GM23248 (cell line): Measurements from ENCODE around the gene CTNNA2. TPM values are rescaled to one million over a fixed set of nuclear protein-coding genes. Genes with fewer than 3 reads are reported as not detected.

ENCODE experiments used
- DNase-seq: peaks from one replicate; pipeline ENCODE4 v3.0.0-alpha.2; 2015
- H2AFZ ChIP-seq: fragments of 200-600 bp; sonication (generic); 2 replicates; pipeline ENCODE4 v1.6.1; 2016; ENCODE audit warnings: antibody characterized with exemption
- H3F3A ChIP-seq: fragments of 200-600 bp; sonication (generic); 2 replicates; pipeline ENCODE4 v1.6.1; 2016; ENCODE audit warnings: mild to moderate bottlenecking, antibody characterized with exemption, mixed run types; ENCODE audit not compliant: insufficient read depth
- H3K27ac ChIP-seq: fragments of 200-600 bp; sonication (generic); 2 replicates; pipeline ENCODE4 v1.5.1; 2016; ENCODE audit warnings: mild to moderate bottlenecking
- H3K27me3 ChIP-seq: fragments of 200-600 bp; sonication (generic); replicated peaks from 2 replicates; pipeline ENCODE4 v1.6.1; 2016; ENCODE audit warnings: mild to moderate bottlenecking; ENCODE audit not compliant: insufficient read depth
- H3K36me3 ChIP-seq: fragments of 200-600 bp; sonication (generic); 2 replicates; pipeline ENCODE4 v1.6.1; 2016; ENCODE audit warnings: low read depth, mild to moderate bottlenecking
- H3K4me1 ChIP-seq: fragments of 200-600 bp; sonication (generic); 2 replicates; pipeline ENCODE4 v1.6.1; 2016; ENCODE audit warnings: mild to moderate bottlenecking; ENCODE audit not compliant: insufficient read depth
- H3K4me2 ChIP-seq: fragments of 200-600 bp; sonication (generic); one replicate; pipeline ENCODE4 v1.6.1; 2016; ENCODE audit warnings: mild to moderate bottlenecking; ENCODE audit not compliant: unreplicated experiment
- H3K4me3 ChIP-seq: fragments of 200-600 bp; sonication (generic); 2 replicates; pipeline ENCODE4 v1.5.1; 2016; ENCODE audit warnings: mild to moderate bottlenecking
- H3K79me2 ChIP-seq: fragments of 200-600 bp; sonication (generic); 2 replicates; pipeline ENCODE4 v1.6.1; 2016; ENCODE audit warnings: mild to moderate bottlenecking; ENCODE audit not compliant: insufficient read depth
- H3K9ac ChIP-seq: fragments of 200-600 bp; sonication (generic); 2 replicates; pipeline ENCODE4 v1.6.1; 2016; ENCODE audit warnings: mild to moderate bottlenecking
- H3K9me2 ChIP-seq: fragments of 200-600 bp; sonication (generic); 2 replicates; pipeline ENCODE4 v1.6.1; 2016; ENCODE audit warnings: mixed run types, mild to moderate bottlenecking, moderate library complexity; ENCODE audit not compliant: insufficient read depth
- H3K9me3 ChIP-seq: fragments of 200-600 bp; sonication (generic); one replicate; pipeline ENCODE4 v1.6.1; 2017; ENCODE audit warnings: low read depth
- H4K20me1 ChIP-seq: fragments of 200-600 bp; sonication (generic); 2 replicates; pipeline ENCODE4 v1.6.0; 2016; ENCODE audit not compliant: insufficient read depth
- EZH2 ChIP-seq: fragments of 200-600 bp; sonication (generic); IDR thresholded peaks from 2 replicates; pipeline ENCODE4 v1.6.1; 2018; ENCODE audit warnings: antibody characterized with exemption, mild to moderate bottlenecking; ENCODE audit not compliant: insufficient read depth, poor library complexity, severe bottlenecking
- EZH2phosphoT487 ChIP-seq: fragments of 200-600 bp; sonication (generic); IDR thresholded peaks from 2 replicates; pipeline ENCODE4 v1.6.1; 2018; ENCODE audit warnings: antibody characterized with exemption, moderate library complexity, mild to moderate bottlenecking, low read depth; ENCODE audit not compliant: insufficient read depth
- WGBS, 2 experiments: methylation state at CpG; one replicate each; pipeline ENCODE4 v1.1.6; 2015 to 2017; ENCODE audit warnings: low lambda C conversion rate in 2 of 2, low coverage in 1 of 2; ENCODE audit errors: missing lambda C conversion rate in 2 of 2; 5-methylcytosine and 5-hydroxymethylcytosine counted together
- in situ Hi-C: fragments of 300-500 bp; cut with MboI; formaldehyde crosslinking; loops from 2 replicates; pipeline ENCODE4 v1.15.0; 2020
- polyA plus RNA-seq: library from polyadenylated mRNA; unstranded; fragments of >200 nt; fragmentation: Nextera tagmentation; extraction: Ambion mirVana; gene quantifications from 2 replicates; pipeline ENCODE4 v1.2.1, GENCODE V29; 2016
- total RNA-seq: library from RNA; depleted of rRNA; stranded (reverse); fragments of >200 nt; shearing (Covaris generic); gene quantifications from 2 replicates; pipeline ENCODE4 v1.2.3, GENCODE V29; 2014

CTNNA2 gene
- total and polyA plus RNA-seq, 2 experiments from 2014 or later = not detected

DNA sequence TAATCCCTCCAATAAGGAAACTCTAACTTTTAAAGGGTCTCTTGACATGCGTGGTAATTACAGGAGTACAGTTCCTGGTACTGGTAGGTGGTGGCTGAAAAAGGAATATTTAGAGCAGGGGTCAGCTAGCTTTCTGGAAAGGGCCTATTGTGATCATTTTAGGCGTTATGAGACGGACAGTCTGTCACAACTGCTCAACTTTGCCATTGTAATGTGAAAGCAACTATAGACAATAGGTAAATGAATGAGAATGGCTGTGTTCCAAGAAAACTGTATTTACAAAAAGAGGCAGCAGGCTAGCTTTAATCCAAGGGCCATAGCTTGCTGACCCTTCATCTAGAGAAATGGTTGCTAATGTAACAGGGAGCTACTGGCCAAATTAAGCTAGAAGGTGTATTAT, 969.4 kb downstream of the CTNNA2 start:
- in situ Hi-C loops = no loop called here
- H3K9me3 ChIP-seq = no peaks in the 10 kb centered on the region
- 39 to 55% methylated on average over 3 of the region's 3 CpGs for WGBS, 2 experiments
- no peak overlapping the region for H3K4me2 ChIP-seq
- H3F3A ChIP-seq = no peaks in the 10 kb centered on the region
- no peak for DNase-seq
- no peak overlapping the region for H3K4me3 ChIP-seq
- H3K27ac ChIP-seq = no peak overlapping the region
- H4K20me1 ChIP-seq = no peaks in the 10 kb centered on the region
- TF ChIP-seq EZH2 (no peak), EZH2phosphoT487 (no peak)
- H3K9me2 ChIP-seq = no peaks in the 10 kb centered on the region
- H3K79me2 ChIP-seq = no peaks in the 10 kb centered on the region
- H3K36me3 ChIP-seq = no peaks in the 10 kb centered on the region
- H3K27me3 ChIP-seq = no peaks in the 10 kb centered on the region
- H3K9ac ChIP-seq = no peak overlapping the region
- H2AFZ ChIP-seq = no peak overlapping the region
- H3K4me1 ChIP-seq = no peaks in the 10 kb centered on the region

GRCh38 chr2:80489717-80490116, 976.9 kb downstream of the CTNNA2 start:
- WGBS, 2 experiments = 17 to 22% methylated on average over 3 of the region's 3 CpGs
- peak; percentile 59 for DNase-seq

GRCh38 chr2:80490964-80491363, 978.1 kb downstream of the CTNNA2 start:
- Histone ChIP-seq H3K4me2 (no peak overlapping the region), H3K4me3 (no peak overlapping the region), H3K36me3 (no peaks in the 10 kb centered on the region), H3F3A (no peaks in the 10 kb centered on the region), H3K27me3 (no peaks in the 10 kb centered on the region), H3K9me2 (no peaks in the 10 kb centered on the region), H3K4me1 (peaks cover 8% of the 10 kb centered on the region), H3K79me2 (no peaks in the 10 kb centered on the region), H3K9me3 (no peaks in the 10 kb centered on the region), H3K9ac (no peak overlapping the region), H3K27ac (no peak overlapping the region), H4K20me1 (no peaks in the 10 kb centered on the region), H2AFZ (no peak overlapping the region)
- WGBS, 2 experiments = 54 to 55% methylated on average over 4 of the region's 4 CpGs
- TF ChIP-seq EZH2 (no peak), EZH2phosphoT487 (no peak)
- DNase-seq = no peak
- in situ Hi-C loops = no loop called here

More at GRCh38 chr2:80489717-80490116, 976.9 kb downstream of the CTNNA2 start:
- Histone ChIP-seq H2AFZ (peak overlapping the region; percentile 43; the same call in 1 of the 2 replicates), H3K4me2 (no peak overlapping the region), H3K27ac (0 out of 2 replicates have a peak overlapping the region, but pooled peaks have one; percentile 24), H3K9ac (no peak overlapping the region), H3K27me3 (no peaks in the 10 kb centered on the region), H3K4me3 (no peak overlapping the region), H3K36me3 (no peaks in the 10 kb centered on the region), H3K4me1 (peaks cover 8% of the 10 kb centered on the region), H3F3A (no peaks in the 10 kb centered on the region), H3K9me2 (no peaks in the 10 kb centered on the region), H3K79me2 (no peaks in the 10 kb centered on the region), H3K9me3 (no peaks in the 10 kb centered on the region), H4K20me1 (no peaks in the 10 kb centered on the region)
- in situ Hi-C loops = no loop called here
- TF ChIP-seq EZH2phosphoT487 = no peak
- no peak for TF ChIP-seq EZH2

- H3K9me3 ChIP-seq = no peaks in the 10 kb centered on the region
- H3F3A ChIP-seq = peaks cover 6% of the 10 kb centered on the region; the same call in 1 of the 2 replicates
- WGBS, 2 experiments = 33 to 35% methylated on average over 2 of the region's 2 CpGs
- H3K27me3 ChIP-seq = no peaks in the 10 kb centered on the region
- H2AFZ ChIP-seq = 0 out of 2 replicates have a peak overlapping the region, but pooled peaks have one; percentile 42
- H3K4me3 ChIP-seq = no peak overlapping the region
- H3K79me2 ChIP-seq = no peaks in the 10 kb centered on the region
- H3K9ac ChIP-seq = no peak overlapping the region
- no peak for TF ChIP-seq EZH2
- no peak for TF ChIP-seq EZH2phosphoT487
- in situ Hi-C loops = no loop called here
- H3K36me3 ChIP-seq = no peaks in the 10 kb centered on the region
- no peak overlapping the region for H3K27ac ChIP-seq
- H3K4me2 ChIP-seq = peak overlapping the region; percentile 40
- H3K4me1 ChIP-seq = peaks cover 14% of the 10 kb centered on the region; the same call in 1 of the 2 replicates
- DNase-seq = no peak
- H4K20me1 ChIP-seq = no peaks in the 10 kb centered on the region
- no peaks in the 10 kb centered on the region for H3K9me2 ChIP-seq
These were observed 983.5 kb downstream of the CTNNA2 start for GRCh38 chr2:80496346-80496745.

DNA sequence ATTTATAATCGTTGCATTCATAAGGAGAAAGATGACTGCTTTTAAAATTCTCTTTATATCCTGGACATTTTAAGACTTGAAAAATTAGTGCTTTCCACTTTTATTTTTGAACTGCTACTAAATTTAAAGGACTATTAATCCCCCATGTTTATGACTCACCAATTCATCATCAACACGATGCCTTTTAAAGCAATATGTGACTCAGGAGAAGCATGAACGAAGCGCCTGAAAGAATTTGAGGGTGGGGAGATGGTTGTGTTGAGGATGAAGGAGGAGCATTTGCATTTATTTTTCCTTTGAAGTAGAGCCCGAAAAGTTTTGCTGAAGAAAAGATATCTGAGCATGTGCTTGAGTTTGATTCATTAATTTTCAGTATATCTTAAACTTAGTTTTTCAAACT, 983.9 kb downstream of the CTNNA2 start:
- no peaks in the 10 kb centered on the region for H3K36me3 ChIP-seq
- in situ Hi-C loops = no loop called here
- H3K79me2 ChIP-seq = no peaks in the 10 kb centered on the region
- H3F3A ChIP-seq = peaks cover 6% of the 10 kb centered on the region; the same call in 1 of the 2 replicates
- no peak overlapping the region for H3K4me3 ChIP-seq
- H3K9me2 ChIP-seq = no peaks in the 10 kb centered on the region
- H2AFZ ChIP-seq = peak overlapping the region; percentile 42
- H3K27ac ChIP-seq = 0 out of 2 replicates have a peak overlapping the region, but pooled peaks have one; percentile 6
- peaks cover 14% of the 10 kb centered on the region; the same call in 1 of the 2 replicates for H3K4me1 ChIP-seq
- no peaks in the 10 kb centered on the region for H3K27me3 ChIP-seq
- peak; percentile 75 for DNase-seq
- no peak overlapping the region for H3K9ac ChIP-seq
- H3K9me3 ChIP-seq = no peaks in the 10 kb centered on the region
- H4K20me1 ChIP-seq = no peaks in the 10 kb centered on the region
- H3K4me2 ChIP-seq = peak overlapping the region; percentile 40
- 2 to 3% methylated on average over 5 of the region's 5 CpGs for WGBS, 2 experiments
- TF ChIP-seq EZH2phosphoT487 (no peak), EZH2 (no peak)
